ENCODE measurements around the gene IDI2.
"Not testable (repeated sequence)": the region's sequence is repeated elsewhere in the genome, so short reads cannot be mapped to it uniquely, and the experiment has no call there.

IDI2 gene

DNA sequence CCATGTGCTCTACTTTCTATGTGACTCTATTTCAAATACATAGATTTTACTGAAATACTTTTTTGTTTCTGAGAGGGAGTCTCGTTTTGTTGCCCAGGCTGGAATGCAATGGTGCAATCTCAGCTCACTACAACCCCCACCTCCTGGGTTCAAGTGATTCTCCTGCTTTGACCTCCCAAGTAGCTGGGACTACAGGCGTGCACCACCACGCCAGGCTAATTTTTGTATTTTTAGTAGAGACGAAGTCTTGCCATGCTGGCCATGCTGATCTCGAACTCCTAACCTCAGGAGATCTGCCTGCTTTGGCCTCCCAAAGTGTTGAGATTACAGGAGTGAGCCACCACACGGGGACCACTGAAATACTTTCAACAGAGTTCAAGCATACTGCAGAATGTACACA, 19.8 kb upstream of the IDI2 start:
- DNase-seq = no peak

- DNase-seq = no peak
Measured at GRCh38 chr10:1044964-1045363, 19.3 kb upstream of the IDI2 start.

GRCh38 chr10:1044146-1044545, 18.5 kb upstream of the IDI2 start:
- no peak for DNase-seq

DNA sequence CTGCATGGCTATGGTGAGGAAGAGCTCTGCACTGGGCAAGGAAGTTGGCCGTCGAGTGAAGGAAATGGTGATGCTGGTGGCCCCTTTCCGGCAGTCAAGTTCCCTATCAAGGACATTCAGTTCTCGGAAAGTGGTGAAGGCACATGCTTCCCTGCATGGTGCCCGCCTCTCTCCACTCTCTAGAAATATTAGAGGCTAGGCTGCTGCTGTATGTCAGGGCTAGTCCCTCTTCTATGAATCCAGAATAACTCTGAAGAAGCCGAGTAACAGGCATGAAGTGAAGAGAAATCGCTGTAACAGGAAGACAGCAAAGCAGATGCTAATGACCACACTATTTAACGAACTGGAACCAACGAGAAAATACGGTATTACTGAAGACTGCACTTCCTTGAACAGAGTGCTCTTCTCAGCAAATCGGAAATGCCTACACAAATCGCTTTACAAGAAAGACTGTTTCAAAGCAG, 17.9 kb upstream of the IDI2 start:
- DNase-seq = peak; percentile 39 to 45

DNA sequence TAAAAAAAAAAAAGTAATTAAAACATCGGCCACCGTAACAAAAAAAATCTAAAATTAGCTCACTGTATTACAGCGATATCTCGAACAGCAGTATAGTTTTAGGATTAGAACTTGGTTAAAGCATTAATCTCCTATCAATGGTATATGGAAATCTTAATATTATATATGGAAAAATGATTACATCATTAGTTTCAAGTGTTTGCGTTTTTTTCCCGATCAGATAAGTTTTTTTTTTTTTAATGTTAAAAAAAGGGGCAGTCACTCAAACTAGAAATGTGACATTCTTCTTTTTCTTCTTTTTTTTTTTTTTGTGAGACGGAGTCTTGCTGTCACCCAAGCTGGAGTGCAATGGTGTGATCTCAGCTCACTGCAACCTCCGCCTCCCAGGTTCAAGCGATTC, 15.9 kb upstream of the IDI2 start:
- DNase-seq = no peak

DNA sequence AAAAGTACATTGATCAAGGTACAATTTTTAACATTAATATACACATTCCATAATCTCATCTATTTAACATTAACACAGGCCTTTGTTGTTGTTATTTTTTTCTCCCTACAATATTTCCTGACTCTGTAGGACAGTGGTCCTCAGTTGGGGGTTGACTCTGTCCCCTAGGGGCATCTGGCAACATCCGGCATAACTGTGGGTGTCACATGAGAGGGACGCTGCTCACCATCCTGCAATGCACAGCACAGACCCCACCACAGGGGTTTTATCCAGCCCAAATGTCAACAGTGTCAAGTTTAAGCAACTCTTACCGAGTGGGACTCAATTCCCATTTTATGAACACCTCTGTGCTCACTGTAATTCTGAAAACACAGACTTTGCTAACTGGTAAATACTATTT, 14.5 kb upstream of the IDI2 start:
- DNase-seq = no peak

- DNase-seq = not testable (repeated sequence)
Measured at GRCh38 chr10:1038769-1039168, 13.1 kb upstream of the IDI2 start.

DNA sequence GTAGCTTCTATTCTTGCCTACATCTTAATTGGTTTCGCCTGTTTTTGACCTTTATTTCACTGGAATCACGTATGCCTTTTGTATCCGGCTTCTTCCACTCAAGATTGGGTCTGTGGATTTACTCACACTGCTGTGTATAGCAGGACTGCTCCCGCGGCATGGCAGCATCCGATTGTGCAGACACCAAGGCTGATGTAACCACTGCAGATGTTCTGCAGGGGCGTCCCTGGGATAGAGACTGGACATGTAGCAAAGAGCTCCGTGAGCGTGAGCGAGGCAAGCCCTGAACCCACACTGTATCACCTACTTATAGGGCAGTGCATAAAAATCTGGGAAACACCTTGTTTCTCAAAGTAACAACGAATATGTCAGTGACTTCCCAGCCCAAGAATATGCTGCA, 11.4 kb upstream of the IDI2 start:
- DNase-seq = no peak

DNA sequence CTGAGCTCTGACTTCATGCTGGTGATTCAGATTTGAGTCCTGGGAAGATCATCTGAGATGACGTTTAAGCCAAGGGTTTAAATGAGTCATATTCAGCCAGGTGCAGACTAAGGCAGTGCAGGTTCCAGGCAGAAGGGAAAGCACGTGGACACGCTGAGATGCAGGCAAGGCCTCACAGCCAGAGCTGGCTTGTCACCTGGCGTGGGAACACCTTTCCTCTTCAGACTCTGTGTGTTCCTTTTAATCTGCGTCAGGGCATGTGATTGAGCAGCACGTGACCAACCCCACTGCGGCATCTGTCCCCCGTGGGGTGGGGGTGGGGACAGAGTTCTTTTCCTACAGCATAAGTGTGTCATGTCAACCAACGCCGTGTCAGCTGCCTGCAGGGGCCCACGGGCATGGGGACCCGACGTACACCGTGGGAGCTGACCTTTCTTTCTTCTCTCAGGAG, 10.7 kb upstream of the IDI2 start:
- DNase-seq = peak in 1 of 2 donors; percentile 20

DNA sequence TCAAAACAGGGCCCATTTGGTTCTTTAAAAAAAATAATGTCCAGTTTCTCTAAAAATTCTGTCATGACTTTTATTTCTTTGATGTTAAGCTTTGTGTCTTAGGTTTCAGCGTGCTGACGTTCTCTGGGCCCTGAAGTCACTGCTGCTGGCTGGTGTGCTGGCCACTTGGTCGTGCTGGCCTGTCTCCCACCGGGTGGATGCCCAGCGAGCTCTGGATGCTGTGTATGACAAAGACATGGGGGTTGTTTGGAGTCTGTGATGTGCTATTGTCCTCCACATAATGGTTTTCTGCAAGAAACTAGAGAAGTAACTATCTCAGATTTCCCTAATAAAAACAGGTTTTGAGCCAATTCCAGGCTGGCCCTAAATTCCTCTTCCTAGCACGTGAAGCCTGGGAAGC, 9.5 kb upstream of the IDI2 start:
- no peak for DNase-seq

- no peak for DNase-seq
Measured at GRCh38 chr10:1034758-1035157, 9.1 kb upstream of the IDI2 start.

DNA sequence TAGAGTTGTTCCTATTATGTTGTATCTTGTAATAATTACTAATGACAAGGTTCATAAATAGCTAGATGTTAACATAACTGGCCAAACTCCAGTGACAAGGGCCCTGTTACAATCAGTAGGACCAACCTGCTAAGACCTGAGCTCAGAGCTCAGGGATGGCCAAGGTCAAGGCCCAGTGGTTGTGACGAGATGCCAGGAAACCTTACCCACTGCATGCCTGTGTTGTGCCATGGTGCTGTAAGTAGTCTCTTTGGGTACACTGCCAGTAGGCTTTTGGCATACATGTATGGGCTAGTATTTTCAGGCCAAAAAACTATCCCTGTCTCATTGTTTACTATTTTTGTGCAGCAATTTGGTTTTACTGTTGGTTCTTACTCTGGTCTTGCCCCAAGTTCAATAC, 7.9 kb upstream of the IDI2 start:
- DNase-seq = no peak

DNA sequence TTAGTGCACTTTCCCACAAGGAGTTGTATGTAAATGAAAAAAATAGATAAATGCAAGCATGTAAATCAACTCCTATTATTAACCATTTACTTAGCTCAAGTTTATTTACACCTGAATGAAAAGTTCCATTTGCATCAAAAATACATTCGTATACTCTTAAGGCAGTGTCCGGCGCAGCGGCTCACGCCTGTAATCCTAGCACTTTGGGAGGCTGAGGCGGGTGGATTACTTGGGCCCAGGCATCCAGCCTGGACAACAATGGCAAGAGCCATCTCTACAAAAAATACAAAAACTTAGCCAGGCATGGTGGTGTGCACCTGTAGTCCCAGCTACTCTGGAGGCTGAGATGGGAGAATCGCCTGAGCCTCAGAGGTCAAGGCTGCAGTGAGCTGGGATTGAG, 4.2 kb upstream of the IDI2 start:
- no peak for DNase-seq

- no peak for DNase-seq
Measured at GRCh38 chr10:1026578-1026977, 919 bp upstream of the IDI2 start.

GRCh38 chr10:1024103-1024502, 1.6 kb downstream of the IDI2 start:
- no peak for DNase-seq

GRCh38 chr10:1022413-1022812, 3.2 kb downstream of the IDI2 start:
- no peak for DNase-seq

DNA sequence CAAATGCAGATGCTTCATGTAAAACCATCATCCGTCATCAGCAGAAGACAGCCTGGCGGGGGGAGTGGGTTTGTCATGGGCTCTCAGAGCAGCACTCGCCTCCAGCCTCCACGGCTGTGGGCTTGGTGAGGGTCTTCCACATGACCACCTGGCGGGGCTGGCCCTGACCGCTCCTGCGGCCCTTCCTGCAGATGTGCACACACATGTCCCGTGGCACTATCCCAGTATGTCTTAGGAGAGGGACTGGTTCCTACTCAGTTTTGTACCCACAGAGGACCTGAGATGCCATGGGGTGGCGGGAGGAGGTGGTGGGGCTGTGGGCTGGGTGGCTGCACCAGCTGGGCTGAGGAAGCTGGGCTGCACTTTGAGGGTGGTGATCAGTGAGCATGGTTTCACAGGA, 4.7 kb downstream of the IDI2 start:
- no peak for DNase-seq

- no peak for DNase-seq
Measured at GRCh38 chr10:1020460-1020859, 5.2 kb downstream of the IDI2 start.

- no peak for DNase-seq
Measured at GRCh38 chr10:1019362-1019761, 6.3 kb downstream of the IDI2 start.

DNA sequence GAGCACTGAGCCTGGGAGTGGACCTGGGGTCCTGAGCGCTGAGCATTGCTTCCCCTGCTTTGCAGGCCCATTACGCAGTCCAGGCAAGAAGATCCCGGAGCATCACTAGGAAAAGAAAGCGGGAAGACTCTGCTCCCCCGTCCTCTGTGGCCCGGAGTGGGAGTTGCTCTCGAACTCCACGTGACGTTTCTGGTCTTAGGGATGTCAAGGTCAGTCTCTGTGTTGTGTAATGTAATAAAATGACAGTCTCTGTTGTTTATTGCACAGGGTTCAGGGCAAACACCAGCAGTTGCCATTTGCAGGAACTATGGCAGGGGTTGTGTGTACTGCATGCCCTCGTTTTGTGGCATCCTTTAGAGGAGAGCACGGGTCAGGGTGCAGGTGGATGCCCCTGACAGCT, 10.0 kb downstream of the IDI2 start:
- DNase-seq = no peak

- no peak for DNase-seq
Measured at GRCh38 chr10:1011696-1012095, 14.0 kb downstream of the IDI2 start.

- no peak for DNase-seq
Measured at GRCh38 chr10:1010703-1011102, 15.0 kb downstream of the IDI2 start.

DNA sequence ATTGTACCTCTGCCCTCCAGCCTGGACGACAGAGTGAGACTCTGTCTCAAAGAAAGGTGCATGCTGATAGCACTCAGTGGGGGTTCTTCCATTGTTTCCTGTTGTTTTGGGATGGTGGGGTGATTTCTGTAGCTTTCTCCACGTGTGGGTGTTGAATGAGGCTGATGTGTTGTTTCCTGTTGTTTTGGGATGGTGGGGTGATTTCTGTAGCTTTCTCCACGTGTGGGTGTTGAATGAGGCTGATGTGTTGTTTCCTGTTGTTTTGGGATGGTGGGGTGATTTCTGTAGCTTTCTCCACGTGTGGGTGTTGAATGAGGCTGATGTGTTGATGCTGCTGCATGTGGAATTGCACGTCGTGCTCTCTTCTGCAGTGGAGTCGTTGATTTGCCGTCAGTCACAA, 15.7 kb downstream of the IDI2 start:
- not testable (repeated sequence) for DNase-seq

- DNase-seq = no peak
Measured at GRCh38 chr10:1009071-1009494, 16.6 kb downstream of the IDI2 start.

GRCh38 chr10:1007583-1007982, 18.1 kb downstream of the IDI2 start:
- no peak for DNase-seq

- DNase-seq = no peak
Measured at GRCh38 chr10:1006573-1006972, 19.1 kb downstream of the IDI2 start.

Data from CD4-positive, alpha-beta T cell treated with Interleukin-1 beta for 1 hour (primary cell).